IMR-90 (cell line): ENCODE data around the gene CD2BP2. TPM values are rescaled to one million over a fixed set of nuclear protein-coding genes. Genes with fewer than 3 reads are reported as not detected.
"Not testable (repeated sequence)": the region's sequence is repeated elsewhere in the genome, so short reads cannot be mapped to it uniquely, and the experiment has no call there.

Experiments used
- ATAC-seq: fragments of 200-7000 bp; cut with Tn5 transposase; 2 replicates; pipeline ENCODE4 v1.9.1; 2020; ENCODE audit warnings: low read depth, mild to moderate bottlenecking, moderate library complexity
- BruUV-seq: library from RNA; stranded (reverse); fragments of 400-500 nt; replicated peaks from 2 replicates; lab custom pipeline; 2021; lab: Mats Ljungman, UMichigan
- CTCF ChIA-PET: fragments of 300-600 bp; formaldehyde crosslinking; extraction: SDS; loops from one replicate; lab custom pipeline; 2021; ENCODE audit warnings: antibody characterized with exemption; lab: Yijun Ruan, JAX
- POLR2A ChIA-PET: fragments of 300-600 bp; sonication (Branson Sonifier 250); formaldehyde crosslinking; loops from one replicate; lab custom pipeline; 2022; ENCODE audit warnings: antibody characterized with exemption; ENCODE audit not compliant: unreplicated experiment; lab: Charles Lee
- DNase-seq: peaks from one replicate; pipeline ENCODE4 v3.0.0; 2013
- H2AFZ ChIP-seq: replicated peaks from 2 replicates; pipeline ENCODE3; 2013; ENCODE audit warnings: low read length, mild to moderate bottlenecking; ENCODE audit not compliant: poor library complexity
- H2AK5ac ChIP-seq: 2 replicates; pipeline ENCODE4 v1.6.1; 2013; ENCODE audit warnings: low read depth, low read length, inconsistent platforms
- H2AK9ac ChIP-seq: replicated peaks from 2 replicates; pipeline ENCODE3; 2013; ENCODE audit warnings: mild to moderate bottlenecking, low read depth, low read length, moderate library complexity; ENCODE audit not compliant: poor library complexity
- H2BK120ac ChIP-seq: 2 replicates; pipeline ENCODE4 v1.6.1; 2013; ENCODE audit warnings: low read depth, low read length, inconsistent platforms
- H2BK15ac ChIP-seq: 3 replicates; pipeline ENCODE4 v1.6.1; 2013; ENCODE audit warnings: low read depth, low read length, inconsistent platforms
- H2BK20ac ChIP-seq: 2 replicates; pipeline ENCODE4 v1.6.1; 2013; ENCODE audit warnings: low read depth, mild to moderate bottlenecking, inconsistent platforms, low read length, moderate library complexity
- H2BK5ac ChIP-seq: 2 replicates; pipeline ENCODE4 v1.6.1; 2013; ENCODE audit warnings: mild to moderate bottlenecking, low read depth, low read length, inconsistent platforms; ENCODE audit not compliant: poor library complexity, severe bottlenecking
- H3K14ac ChIP-seq: replicated peaks from 2 replicates; pipeline ENCODE4 v1.6.1; 2013; ENCODE audit warnings: low read depth, low read length, inconsistent platforms
- H3K18ac ChIP-seq: 2 replicates; pipeline ENCODE4 v1.6.1; 2013; ENCODE audit warnings: low read depth, low read length, control low read depth
- H3K23ac ChIP-seq: 2 replicates; pipeline ENCODE4 v1.6.1; 2013; ENCODE audit warnings: low read depth, low read length, inconsistent platforms
- H3K27ac ChIP-seq: 2 replicates; pipeline ENCODE4 v1.5.1; 2013; ENCODE audit warnings: mild to moderate bottlenecking, control low read depth, low read length; ENCODE audit not compliant: insufficient read depth
- H3K27me3 ChIP-seq: 2 replicates; pipeline ENCODE4 v1.6.1; 2013; ENCODE audit warnings: low read length; ENCODE audit not compliant: control insufficient read depth, insufficient read depth
- H3K36me3 ChIP-seq: 2 replicates; pipeline ENCODE4 v1.6.1; 2013; ENCODE audit warnings: low read length, mixed read lengths; ENCODE audit not compliant: control insufficient read depth, insufficient read depth
- H3K4ac ChIP-seq: 2 replicates; pipeline ENCODE4 v1.6.1; 2013; ENCODE audit warnings: low read depth, low read length, inconsistent platforms
- H3K4me1 ChIP-seq: 2 replicates; pipeline ENCODE4 v1.6.1; 2013; ENCODE audit warnings: low read length, mixed read lengths; ENCODE audit not compliant: control insufficient read depth, insufficient read depth
- H3K4me2 ChIP-seq: 2 replicates; pipeline ENCODE4 v1.6.1; 2013; ENCODE audit warnings: low read depth, mild to moderate bottlenecking, control low read depth, low read length, moderate library complexity
- H3K4me3 ChIP-seq: 2 replicates; pipeline ENCODE4 v1.5.1; 2013; ENCODE audit warnings: low read depth, mild to moderate bottlenecking, control low read depth, low read length, moderate library complexity; ENCODE audit not compliant: insufficient read depth
- H3K56ac ChIP-seq: 2 replicates; pipeline ENCODE4 v1.6.1; 2013; ENCODE audit warnings: low read length, inconsistent platforms; ENCODE audit not compliant: insufficient read depth; ENCODE audit errors: extremely low read depth
- H3K79me1 ChIP-seq, 2 experiments: 2 replicates each; pipeline ENCODE4 v1.6.1; 2013; ENCODE audit warnings: low read length in 2 of 2, inconsistent platforms in 1 of 2, low read depth in 1 of 2
- H3K9ac ChIP-seq: 2 replicates; pipeline ENCODE4 v1.6.1; 2013; ENCODE audit warnings: low read depth, low read length, control low read depth
- H3K9me1 ChIP-seq: 2 replicates; pipeline ENCODE4 v1.6.1; 2013; ENCODE audit warnings: low read length, inconsistent platforms; ENCODE audit not compliant: insufficient read depth
- H3K9me3 ChIP-seq: 2 replicates; pipeline ENCODE4 v1.6.1; 2013; ENCODE audit warnings: low read length; ENCODE audit not compliant: control insufficient read depth, insufficient read depth
- H4K20me1 ChIP-seq: 2 replicates; pipeline ENCODE4 v1.6.1; 2013; ENCODE audit warnings: low read length, inconsistent platforms; ENCODE audit not compliant: insufficient read depth
- H4K5ac ChIP-seq: 2 replicates; pipeline ENCODE4 v1.6.1; 2013; ENCODE audit warnings: mild to moderate bottlenecking, low read depth, low read length, control low read depth
- H4K8ac ChIP-seq, 2 experiments: 2 replicates each; pipeline ENCODE4 v1.6.1; 2013; ENCODE audit warnings: low read depth in 2 of 2, low read length in 2 of 2, control low read depth in 1 of 2, inconsistent platforms in 1 of 2
- H4K91ac ChIP-seq: 2 replicates; pipeline ENCODE4 v1.6.1; 2013; ENCODE audit warnings: low read depth, low read length, inconsistent platforms; ENCODE audit not compliant: insufficient read depth
- RAD21 ChIP-seq: IDR thresholded peaks from 2 replicates; pipeline ENCODE4 v1.6.1; 2012; ENCODE audit warnings: low read length, improper control_type of control experiment
- SMC3 ChIP-seq: fragments of 150-350 bp; IDR thresholded peaks from 2 replicates; pipeline ENCODE4 v1.6.1; 2016; ENCODE audit warnings: low read depth, mild to moderate bottlenecking, antibody characterized with exemption, low read length, moderate library complexity
- WGBS, 2 experiments: methylation state at CpG; one replicate each; pipeline versions ENCODE4 v1.1.5 to v1.1.7; 2013; ENCODE audit warnings: missing lambda C conversion rate in 2 of 2; ENCODE audit not compliant: insufficient read length in 1 of 2; ENCODE audit errors: extremely low coverage in 2 of 2; 5-methylcytosine and 5-hydroxymethylcytosine counted together
- dilution Hi-C: fragments of 300-500 bp; cut with HindIII; formaldehyde crosslinking; loops from one replicate; pipeline ENCODE4 v1.14.3; 2018; ENCODE audit warnings: low sequenced_read_pairs; ENCODE audit not compliant: unreplicated experiment
- in situ Hi-C: fragments of 300-500 bp; cut with MboI; formaldehyde crosslinking; loops from 3 replicates; pipeline ENCODE4 v1.14.3; 2019; ENCODE audit warnings: low sequenced_read_pairs, inconsistent platforms, mixed read lengths
- intact Hi-C: fragments of 100-400 bp; cut with micrococcal nuclease; formaldehyde crosslinking; loops from 2 replicates; pipeline ENCODE4 v1.10.0; 2022
- polyA plus RNA-seq, 3 experiments: library from polyadenylated mRNA; depleted of rRNA; stranded (reverse); fragments of >200 nt; gene quantifications; 2 replicates each; pipeline ENCODE4 v1.2.3, GENCODE V29; 2012; ENCODE audit warnings: low replicate concordance in 1 of 3
- total RNA-seq: library from RNA; depleted of rRNA; stranded (reverse); fragments of >200 nt; gene quantifications from 2 replicates; pipeline ENCODE4 v1.2.3, GENCODE V29; 2012
- TF ChIP-seq, protein P1 (sequence below): conservative IDR thresholded peaks from 2 replicates; pipeline ENCODE4 v1.5.1; 2012; ENCODE audit warnings: mild to moderate bottlenecking, low read depth, low read length, improper control_type of control experiment

Gene CD2BP2
- total and polyA plus RNA-seq, 2 of the 4 experiments (the other 2 are of a cell fraction): 29.6 to 41.1 TPM

DNA sequence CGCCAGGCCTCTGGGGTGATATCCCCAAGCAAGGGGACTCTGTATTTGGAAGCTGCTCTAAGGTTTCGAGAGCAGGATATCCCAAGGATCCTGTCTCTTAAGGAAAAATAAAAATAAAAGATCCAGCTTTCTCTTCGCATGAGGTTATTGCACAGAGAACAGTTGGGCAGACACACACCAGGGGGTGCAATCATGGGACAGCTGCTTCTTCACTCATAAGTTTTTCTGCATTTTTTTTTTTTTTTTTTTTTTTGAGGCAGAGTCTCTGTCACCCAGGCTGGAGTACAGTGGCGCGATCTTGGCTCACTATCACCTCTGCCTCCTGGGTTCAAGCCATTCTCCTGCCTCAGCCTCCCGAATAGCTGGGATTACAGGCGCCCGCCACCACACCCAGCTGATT, 13.1 kb downstream of the CD2BP2 start:
- H2AK9ac ChIP-seq, H3K79me1 ChIP-seq, DNase-seq, H3K27me3 ChIP-seq, H3K4me1 ChIP-seq, H2BK120ac ChIP-seq, H3K18ac ChIP-seq, H4K91ac ChIP-seq, H2AK5ac ChIP-seq, H3K23ac ChIP-seq, H3K4ac ChIP-seq, H3K4me2 ChIP-seq, H3K9me1 ChIP-seq, H4K8ac ChIP-seq, H3K14ac ChIP-seq, intact Hi-C loops, H3K9me3 ChIP-seq, ATAC-seq, H3K36me3 ChIP-seq, H3K56ac ChIP-seq, H4K5ac ChIP-seq, H3K27ac ChIP-seq, H3K4me3 ChIP-seq, H3K9ac ChIP-seq, H2AFZ ChIP-seq, H2BK5ac ChIP-seq, in situ Hi-C loops, H2BK20ac ChIP-seq, H2BK15ac ChIP-seq, BruUV-seq, dilution Hi-C loops, H4K20me1 ChIP-seq, CTCF ChIA-PET: not testable (repeated sequence)
- POLR2A ChIA-PET: interaction anchor here (0.6 kb wide), 2 partner anchors 9 to 10 kb away, joined by 4 read pairs; no protein-coding TSS in a partner anchor
- WGBS, 2 experiments: no CpG with 5 or more reads among the region's 8 CpGs
- TF ChIP-seq SMC3 (peak; percentile 34; the same call in 1 of the 2 replicates), RAD21 (0 out of 2 replicates have a peak, but pooled peaks have one; percentile 12)
- TF ChIP-seq, protein P1, sequence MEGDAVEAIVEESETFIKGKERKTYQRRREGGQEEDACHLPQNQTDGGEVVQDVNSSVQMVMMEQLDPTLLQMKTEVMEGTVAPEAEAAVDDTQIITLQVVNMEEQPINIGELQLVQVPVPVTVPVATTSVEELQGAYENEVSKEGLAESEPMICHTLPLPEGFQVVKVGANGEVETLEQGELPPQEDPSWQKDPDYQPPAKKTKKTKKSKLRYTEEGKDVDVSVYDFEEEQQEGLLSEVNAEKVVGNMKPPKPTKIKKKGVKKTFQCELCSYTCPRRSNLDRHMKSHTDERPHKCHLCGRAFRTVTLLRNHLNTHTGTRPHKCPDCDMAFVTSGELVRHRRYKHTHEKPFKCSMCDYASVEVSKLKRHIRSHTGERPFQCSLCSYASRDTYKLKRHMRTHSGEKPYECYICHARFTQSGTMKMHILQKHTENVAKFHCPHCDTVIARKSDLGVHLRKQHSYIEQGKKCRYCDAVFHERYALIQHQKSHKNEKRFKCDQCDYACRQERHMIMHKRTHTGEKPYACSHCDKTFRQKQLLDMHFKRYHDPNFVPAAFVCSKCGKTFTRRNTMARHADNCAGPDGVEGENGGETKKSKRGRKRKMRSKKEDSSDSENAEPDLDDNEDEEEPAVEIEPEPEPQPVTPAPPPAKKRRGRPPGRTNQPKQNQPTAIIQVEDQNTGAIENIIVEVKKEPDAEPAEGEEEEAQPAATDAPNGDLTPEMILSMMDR: peak; percentile 22; the same call in 1 of the 2 replicates
